HG03520 (cell line): Measurements from ENCODE around the gene TRIM72.
"Not testable (repeated sequence)": the region's sequence is repeated elsewhere in the genome, so short reads cannot be mapped to it uniquely, and the experiment has no call there.

Experiments used
- ATAC-seq: cut with Tn5 transposase; IDR thresholded peaks from one replicate; pipeline ENCODE4 v1.9.1; 2021; ENCODE audit warnings: mild to moderate bottlenecking, moderate library complexity; ENCODE audit not compliant: unreplicated experiment

Gene TRIM72

GRCh38 chr16:31277659-31278260, 63.8 kb downstream of the TRIM72 start:
- no peak for ATAC-seq

GRCh38 chr16:31278853-31279252, 64.9 kb downstream of the TRIM72 start:
- ATAC-seq, result not testable (repeated sequence)
